ENCODE measurements around the gene HMGB4. TPM values are rescaled to one million over a fixed set of nuclear protein-coding genes. Genes with fewer than 3 reads are reported as not detected.

Gene HMGB4
- total and polyA plus RNA-seq, 9 of the 15 experiments (the other 6 are each of a cell fraction or from before 2014, with no cell fraction given) = not detected

DNA sequence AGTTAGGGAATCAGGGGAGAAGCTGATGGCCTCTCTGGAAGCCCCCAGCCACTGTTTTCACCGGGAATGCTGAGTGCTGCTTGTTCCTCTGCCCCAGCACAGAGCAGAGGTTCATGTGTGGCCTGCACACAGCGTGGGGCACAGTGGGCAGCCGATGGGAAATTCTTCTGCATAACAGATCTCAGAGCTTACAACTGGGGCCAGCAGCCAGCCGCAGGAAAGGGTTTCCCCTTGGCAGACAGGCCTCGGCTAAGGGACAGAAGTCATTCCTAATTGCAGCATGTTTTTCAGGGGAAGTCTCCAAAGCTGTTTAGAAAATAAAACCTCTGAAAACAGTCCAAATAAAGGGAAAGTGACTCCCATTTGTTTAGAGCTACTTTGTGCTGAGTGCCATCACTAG is 22.6 kb downstream of the HMGB4 start:
- Histone ChIP-seq H3K4me2 (ENCODE audit: insufficient read depth, low read length) (no peak overlapping the region), H3K9me1 (ENCODE audit: control insufficient read depth, insufficient read depth, low read length) (no peaks in the 10 kb centered on the region), H3K27ac (ENCODE audit: extremely low read depth, low read depth, low read length) (no peak overlapping the region), H3K4me3 (no peak overlapping the region), H3K9me3 (replicated peaks; ENCODE audit: control insufficient read depth, insufficient read depth, low read depth, low read length) (no peaks in the 10 kb centered on the region), H3K36me3 (ENCODE audit: control insufficient read depth, insufficient read depth, low read length) (no peaks in the 10 kb centered on the region), H3K79me2 (ENCODE audit: control insufficient read depth, insufficient read depth, low read length) (no peaks in the 10 kb centered on the region), H4K20me1 (replicated peaks; ENCODE audit: control insufficient read depth, insufficient read depth, low read length) (no peaks in the 10 kb centered on the region), H3K4me1 (replicated peaks in 1 of 2; ENCODE audit: control insufficient read depth in 2 of 2, insufficient read depth in 2 of 2, low read length in 2 of 2) (no peaks in the 10 kb centered on the region), H3K9ac (ENCODE audit: insufficient read depth in 1 of 2, low read depth in 2 of 2, low read length in 2 of 2) (no peak overlapping the region), H3K27me3 (ENCODE audit: control insufficient read depth in 2 of 2, insufficient read depth in 2 of 2, low read length in 2 of 2) (peaks cover 0 to 6% of the 10 kb centered on the region in 2 experiments; a peak in 2 of 5 replicates), H2AFZ (ENCODE audit: low read depth, low read length) (no peak overlapping the region)
- ATAC-seq = no peak
- 2% methylated on average over 4 of the region's 5 CpGs for WGBS (ENCODE audit: insufficient coverage, low coverage, missing lambda C conversion rate)
- in situ Hi-C loops (cut with MboI) = no loop called here
- BruUV-seq (replicated peaks) = no TSS peak
- no peak for FAIRE-seq
- ChIA-PET CTCF (ENCODE audit: low intra/inter-chr PET ratio) (no interaction called here), POLR2A (no interaction called here)
- no peak for DNase-seq (ENCODE audit: extremely low read depth in 1 of 4, low spot score in 3 of 4)
- intact Hi-C loops (cut with micrococcal nuclease) = no loop called here
- TF ChIP-seq MAFF (IDR thresholded peaks at IDR 0.05; ENCODE audit: low read length) = no peak
- TF ChIP-seq ZNF263 (CRISPR knock-in tag; IDR thresholded peaks at IDR 0.05; ENCODE audit: borderline replicate concordance) = no peak
- no peak for TF ChIP-seq CEBPB (tag; IDR thresholded peaks at IDR 0.05)
- TF ChIP-seq, protein P1, sequence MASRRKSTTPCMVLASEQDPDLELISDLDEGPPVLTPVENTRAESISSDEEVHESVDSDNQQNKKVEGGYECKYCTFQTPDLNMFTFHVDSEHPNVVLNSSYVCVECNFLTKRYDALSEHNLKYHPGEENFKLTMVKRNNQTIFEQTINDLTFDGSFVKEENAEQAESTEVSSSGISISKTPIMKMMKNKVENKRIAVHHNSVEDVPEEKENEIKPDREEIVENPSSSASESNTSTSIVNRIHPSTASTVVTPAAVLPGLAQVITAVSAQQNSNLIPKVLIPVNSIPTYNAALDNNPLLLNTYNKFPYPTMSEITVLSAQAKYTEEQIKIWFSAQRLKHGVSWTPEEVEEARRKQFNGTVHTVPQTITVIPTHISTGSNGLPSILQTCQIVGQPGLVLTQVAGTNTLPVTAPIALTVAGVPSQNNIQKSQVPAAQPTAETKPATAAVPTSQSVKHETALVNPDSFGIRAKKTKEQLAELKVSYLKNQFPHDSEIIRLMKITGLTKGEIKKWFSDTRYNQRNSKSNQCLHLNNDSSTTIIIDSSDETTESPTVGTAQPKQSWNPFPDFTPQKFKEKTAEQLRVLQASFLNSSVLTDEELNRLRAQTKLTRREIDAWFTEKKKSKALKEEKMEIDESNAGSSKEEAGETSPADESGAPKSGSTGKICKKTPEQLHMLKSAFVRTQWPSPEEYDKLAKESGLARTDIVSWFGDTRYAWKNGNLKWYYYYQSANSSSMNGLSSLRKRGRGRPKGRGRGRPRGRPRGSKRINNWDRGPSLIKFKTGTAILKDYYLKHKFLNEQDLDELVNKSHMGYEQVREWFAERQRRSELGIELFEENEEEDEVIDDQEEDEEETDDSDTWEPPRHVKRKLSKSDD (conservative IDR thresholded peaks at IDR 0.05; ENCODE audit: low read length) = no peak

Measured in K562 (cell line).